SK-N-SH (cell line): Measurements from ENCODE around the gene NTRK3. TPM values are rescaled to one million over a fixed set of nuclear protein-coding genes. Genes with fewer than 3 reads are reported as not detected.

Source experiments
- CTCF ChIA-PET: fragments of 300-600, 350-600 bp; formaldehyde crosslinking; extraction: SDS; loops from one replicate; lab custom pipeline; 2021; lab: Yijun Ruan, JAX
- POLR2A ChIA-PET: fragments of 350-600 bp; sonication (Branson Sonifier 250); formaldehyde crosslinking; extraction: SDS; loops from one replicate; lab custom pipeline; 2020; ENCODE audit warnings: antibody characterized with exemption, inconsistent platforms; lab: Yijun Ruan, JAX
- DNase-seq: peaks from one replicate; pipeline ENCODE4 v3.0.0; 2012
- H2AFZ ChIP-seq: fragments of 200-600 bp; sonication (generic); 2 replicates; pipeline ENCODE4 v1.8.1; 2016; ENCODE audit warnings: antibody characterized with exemption, mild to moderate bottlenecking, low read depth
- H3F3A ChIP-seq: fragments of 200-600 bp; sonication (generic); replicated peaks from 2 replicates; pipeline ENCODE3; 2016; ENCODE audit warnings: antibody characterized with exemption, mild to moderate bottlenecking; ENCODE audit not compliant: insufficient read depth
- H3K27ac ChIP-seq, 2 experiments: fragments of 200-500 bp in 1 of 2; fragments of 200-600 bp in 1 of 2; sonication (Bioruptor generic) in 1 of 2; sonication (generic), shearing (Covaris generic) in 1 of 2; 2 replicates each; pipeline versions ENCODE4 v1.5.1 to v1.6.1; 2014 to 2016; ENCODE audit warnings: low read depth in 2 of 2, inconsistent platforms in 1 of 2, low read length in 1 of 2, mild to moderate bottlenecking in 1 of 2, mixed read lengths in 1 of 2
- H3K27me3 ChIP-seq: fragments of 200-600 bp; sonication (generic), shearing (Covaris generic); 2 replicates; pipeline ENCODE4 v1.6.1; 2016; ENCODE audit warnings: mixed run types; ENCODE audit not compliant: insufficient read depth
- H3K36me3 ChIP-seq, 2 experiments: fragments of 200-500 bp in 1 of 2; fragments of 200-600 bp in 1 of 2; sonication (Bioruptor generic) in 1 of 2; sonication (generic) in 1 of 2; replicated peaks in 1 of 2; 2 replicates each; pipeline versions ENCODE3 to v1.5.1; 2014 to 2016; ENCODE audit warnings: low read length in 1 of 2, mild to moderate bottlenecking in 1 of 2; ENCODE audit not compliant: insufficient read depth in 2 of 2, control insufficient read depth in 1 of 2
- H3K4me1 ChIP-seq, 2 experiments: fragments of 200-500 bp in 1 of 2; fragments of 200-600 bp in 1 of 2; sonication (Bioruptor generic) in 1 of 2; sonication (generic), shearing (Covaris generic) in 1 of 2; 2 replicates each; pipeline versions ENCODE4 v1.5.1 to v1.6.1; 2014 to 2016; ENCODE audit warnings: low read depth in 1 of 2, low read length in 1 of 2, mixed run types in 1 of 2; ENCODE audit not compliant: insufficient read depth in 2 of 2, control insufficient read depth in 1 of 2
- H3K4me2 ChIP-seq: fragments of 200-600 bp; sonication (generic), shearing (Covaris generic); 2 replicates; pipeline ENCODE4 v1.6.1; 2017; ENCODE audit warnings: mixed run types
- H3K4me3 ChIP-seq, 2 experiments: fragments of 200-500 bp in 1 of 2; fragments of 200-600 bp in 1 of 2; sonication (Bioruptor generic) in 1 of 2; sonication (generic), shearing (Covaris generic) in 1 of 2; 2 replicates each; pipeline versions ENCODE4 v1.5.1 to v1.8.1; 2014 to 2016; ENCODE audit warnings: low read depth in 2 of 2, inconsistent platforms in 1 of 2, low read length in 1 of 2, mild to moderate bottlenecking in 1 of 2, mixed read lengths in 1 of 2, moderate library complexity in 1 of 2
- H3K79me2 ChIP-seq: fragments of 200-600 bp; sonication (generic); 2 replicates; pipeline ENCODE4 v1.8.1; 2017; ENCODE audit warnings: mild to moderate bottlenecking; ENCODE audit not compliant: insufficient read depth
- H3K9ac ChIP-seq: fragments of 200-600 bp; sonication (generic); 2 replicates; pipeline ENCODE4 v1.6.1; 2017; ENCODE audit warnings: mixed run types
- H3K9me2 ChIP-seq: fragments of 200-600 bp; sonication (generic); 2 replicates; pipeline ENCODE4 v1.6.1; 2017; ENCODE audit warnings: mixed run types
- H3K9me3 ChIP-seq: fragments of 200-600 bp; sonication (generic); 2 replicates; pipeline ENCODE4 v1.6.1; 2017; ENCODE audit warnings: mixed run types, mild to moderate bottlenecking, moderate library complexity
- H4K20me1 ChIP-seq: fragments of 200-600 bp; sonication (generic); 2 replicates; pipeline ENCODE4 v1.6.1; 2017; ENCODE audit warnings: mild to moderate bottlenecking, mixed run types; ENCODE audit not compliant: insufficient read depth
- CHD2 ChIP-seq: fragments of 150-350 bp; IDR thresholded peaks from 2 replicates; pipeline ENCODE4 v1.6.1; 2018; ENCODE audit warnings: low read length; ENCODE audit not compliant: partially characterized antibody
- CTCF ChIP-seq: fragments of 200-600 bp; sonication (generic); IDR thresholded peaks from 2 replicates; pipeline ENCODE4 v1.6.1; 2017; ENCODE audit warnings: antibody characterized with exemption, mild to moderate bottlenecking, moderate library complexity
- ELF1 ChIP-seq: IDR thresholded peaks from 2 replicates; pipeline ENCODE4 v1.4.0; 2012
- EP300 ChIP-seq, 2 experiments: IDR thresholded peaks; 2 replicates each; pipeline versions ENCODE4 v1.4.0 to v1.6.1; 2012; ENCODE audit warnings: borderline replicate concordance in 1 of 2, low read depth in 1 of 2, low read length in 1 of 2
- FOSL2 ChIP-seq: IDR thresholded peaks from 2 replicates; pipeline ENCODE4 v1.4.0; 2012; ENCODE audit warnings: low read depth, mild to moderate bottlenecking, moderate library complexity, borderline replicate concordance
- FOXJ3 ChIP-seq: sonication (generic); formaldehyde crosslinking; IDR thresholded peaks from 2 replicates; pipeline ENCODE4 v1.5.1; 2020; ENCODE audit warnings: mild to moderate bottlenecking, missing genetic modification reagents
- FOXM1 ChIP-seq: IDR thresholded peaks from 2 replicates; pipeline ENCODE4 v1.4.0; 2012; ENCODE audit warnings: low read depth, mild to moderate bottlenecking
- GABPA ChIP-seq: IDR thresholded peaks from 2 replicates; pipeline ENCODE4 v1.4.0; 2012; ENCODE audit warnings: low read depth, mild to moderate bottlenecking
- MXI1 ChIP-seq: IDR thresholded peaks from 2 replicates; pipeline ENCODE4 v1.6.1; 2012; ENCODE audit warnings: mild to moderate bottlenecking, low read depth, low read length, improper control_type of control experiment
- NRF1 ChIP-seq: IDR thresholded peaks from 2 replicates; pipeline ENCODE4 v1.6.1; 2012; ENCODE audit warnings: low read depth, mild to moderate bottlenecking, low read length
- POLR2AphosphoS5 ChIP-seq: IDR thresholded peaks from 2 replicates; pipeline ENCODE4 v1.6.1; 2012; ENCODE audit warnings: low read depth, low read length
- RAD21 ChIP-seq: IDR thresholded peaks from 2 replicates; pipeline ENCODE4 v1.6.1; 2012; ENCODE audit warnings: mild to moderate bottlenecking, low read length
- REST ChIP-seq: IDR thresholded peaks from 2 replicates; pipeline ENCODE4 v1.6.1; 2012; ENCODE audit warnings: mild to moderate bottlenecking, low read depth, low read length, moderate library complexity
- RFX5 ChIP-seq: IDR thresholded peaks from 2 replicates; pipeline ENCODE4 v1.6.1; 2012; ENCODE audit warnings: mild to moderate bottlenecking, improper control_type of control experiment, low read length
- RXRA ChIP-seq: IDR thresholded peaks from 2 replicates; pipeline ENCODE4 v1.4.0; 2012; ENCODE audit warnings: low read depth, mild to moderate bottlenecking, borderline replicate concordance
- SIN3A ChIP-seq: IDR thresholded peaks from 2 replicates; pipeline ENCODE4 v1.6.1; 2012; ENCODE audit warnings: low read depth, mild to moderate bottlenecking, low read length, moderate library complexity, borderline replicate concordance
- SMC3 ChIP-seq: IDR thresholded peaks from 2 replicates; pipeline ENCODE4 v1.6.1; 2012; ENCODE audit warnings: low read depth, low read length, improper control_type of control experiment
- TCF12 ChIP-seq: IDR thresholded peaks from 2 replicates; pipeline ENCODE4 v1.4.0; 2012
- TEAD4 ChIP-seq: IDR thresholded peaks from 2 replicates; pipeline ENCODE4 v1.4.0; 2012; ENCODE audit warnings: mild to moderate bottlenecking, borderline replicate concordance; ENCODE audit not compliant: insufficient read depth
- USF2 ChIP-seq: fragments of 150-350 bp; IDR thresholded peaks from 2 replicates; pipeline ENCODE4 v1.6.1; 2017; ENCODE audit warnings: antibody characterized with exemption, low read length, low read depth, borderline replicate concordance
- YY1 ChIP-seq: IDR thresholded peaks from 2 replicates; pipeline ENCODE4 v1.4.0; 2012; ENCODE audit warnings: low read depth, mild to moderate bottlenecking
- WGBS: methylation state at CpG from one replicate; pipeline ENCODE4 v1.1.6; 2017; ENCODE audit warnings: low lambda C conversion rate; 5-methylcytosine and 5-hydroxymethylcytosine counted together
- polyA plus RNA-seq, 3 experiments: library from polyadenylated mRNA; depleted of rRNA; stranded (reverse); fragments of >200 nt; gene quantifications; 2 replicates each; pipeline ENCODE4 v1.2.3, GENCODE V29; 2012

NTRK3 gene
- polyA plus RNA-seq, 1 of the 3 experiments (the other 2 are of a cell fraction): 2.6 TPM

- no peak overlapping the region for H3K4me3 ChIP-seq
- H2AFZ ChIP-seq: no peak overlapping the region
- WGBS: 65% methylated on average over 6 of the region's 7 CpGs
- ChIA-PET POLR2A (no interaction called here), CTCF (no interaction called here)
- no peak for DNase-seq
- TF ChIP-seq USF2 (no peak), FOXJ3 (CRISPR knock-in tag) (no peak), RAD21 (no peak), SMC3 (no peak), RFX5 (no peak), NRF1 (no peak), YY1 (no peak), CTCF (no peak), RXRA (no peak), FOXM1 (no peak), EP300 (IDR thresholded peaks at IDR 0.05; ENCODE audit: borderline replicate concordance in 1 of 2, low read depth in 1 of 2, low read length in 1 of 2) (no peak)
- H3K4me1 ChIP-seq: no peaks in the 10 kb centered on the region; a peak in 1 of 4 replicates
- no peaks in the 10 kb centered on the region for H3K36me3 ChIP-seq
- no peak overlapping the region for H3K9ac ChIP-seq
- H3K9me2 ChIP-seq: no peaks in the 10 kb centered on the region
- no peaks in the 10 kb centered on the region for H4K20me1 ChIP-seq
- no peak overlapping the region for H3K27ac ChIP-seq
- H3F3A ChIP-seq: no peaks in the 10 kb centered on the region
- no peak overlapping the region for H3K4me2 ChIP-seq
- H3K79me2 ChIP-seq: no peaks in the 10 kb centered on the region
- H3K27me3 ChIP-seq: no peaks in the 10 kb centered on the region
- no peaks in the 10 kb centered on the region for H3K9me3 ChIP-seq
These were observed 307.4 kb downstream of the NTRK3 start for GRCh38 chr15:87949151-87949574.

GRCh38 chr15:87947560-87947959 lies 309.0 kb downstream of the NTRK3 start:
- Histone ChIP-seq H4K20me1 (no peaks in the 10 kb centered on the region), H3K9me3 (no peaks in the 10 kb centered on the region), H3K27me3 (no peaks in the 10 kb centered on the region), H3K9ac (no peak overlapping the region), H3K4me1 (no peaks in the 10 kb centered on the region; a peak in 1 of 4 replicates), H3K27ac (no peak overlapping the region), H3K9me2 (no peaks in the 10 kb centered on the region), H2AFZ (no peak overlapping the region), H3K36me3 (no peaks in the 10 kb centered on the region), H3K4me3 (no peak overlapping the region), H3K4me2 (no peak overlapping the region), H3F3A (no peaks in the 10 kb centered on the region), H3K79me2 (no peaks in the 10 kb centered on the region)
- no peak for DNase-seq
- ChIA-PET POLR2A (no interaction called here), CTCF (interaction anchor here (1.0 kb wide), 1 partner anchor 11 kb away, joined by 3 read pairs; no protein-coding TSS in a partner anchor)
- WGBS: 28% methylated on average over 3 of the region's 3 CpGs
- no peak for TF ChIP-seq SIN3A
- no peak for TF ChIP-seq RXRA
- no peak for TF ChIP-seq TCF12
- no peak for TF ChIP-seq MXI1
- no peak for TF ChIP-seq POLR2AphosphoS5
- TF ChIP-seq GABPA: no peak
- no peak for TF ChIP-seq NRF1
- TF ChIP-seq REST: no peak
- no peak for TF ChIP-seq TEAD4
- no peak for TF ChIP-seq FOSL2
- no peak for TF ChIP-seq ELF1
- TF ChIP-seq CHD2: no peak
- TF ChIP-seq RAD21: no peak
- no peak for TF ChIP-seq CTCF
